Measurements from ENCODE around the gene CTNNA3. TPM values are rescaled to one million over a fixed set of nuclear protein-coding genes. Genes with fewer than 3 reads are reported as not detected.

Gene CTNNA3
- total RNA-seq, 4 donors from 2014 or later: 1.5 to 9.8 (median 4.3) TPM

GRCh38 chr10:67087135-67087425 is 608.9 kb downstream of the CTNNA3 start:
- intact Hi-C loops (cut with DNase I; ENCODE audit: low total_unique reads): no loop called here
- Histone ChIP-seq H3K4me3 (no peak overlapping the region), H3K27me3 (no peaks in the 10 kb centered on the region), H3K36me3 (no peaks in the 10 kb centered on the region), H3K27ac (no peak overlapping the region), H3K4me1 (no peaks in the 10 kb centered on the region), H3K9me3 (no peaks in the 10 kb centered on the region)
- no peak for DNase-seq
- TF ChIP-seq CTCF (IDR thresholded peaks at IDR 0.05): no peak
- no peak for TF ChIP-seq POLR2A (IDR thresholded peaks at IDR 0.05)

GRCh38 chr10:67086327-67087134 is 609.5 kb downstream of the CTNNA3 start:
- no peak for DNase-seq
- Histone ChIP-seq H3K27ac (no peak overlapping the region), H3K4me1 (no peaks in the 10 kb centered on the region), H3K27me3 (no peaks in the 10 kb centered on the region), H3K4me3 (no peak overlapping the region), H3K36me3 (no peaks in the 10 kb centered on the region), H3K9me3 (no peaks in the 10 kb centered on the region)
- intact Hi-C loops (cut with DNase I; ENCODE audit: low total_unique reads): no loop called here
- no peak for TF ChIP-seq CTCF (IDR thresholded peaks at IDR 0.05)
- TF ChIP-seq POLR2A (IDR thresholded peaks at IDR 0.05): no peak

- intact Hi-C loops (cut with DNase I; ENCODE audit: low total_unique reads): no loop called here
- Histone ChIP-seq H3K9me3 (no peaks in the 10 kb centered on the region), H3K27me3 (no peaks in the 10 kb centered on the region), H3K36me3 (no peaks in the 10 kb centered on the region), H3K27ac (no peak overlapping the region), H3K4me1 (no peaks in the 10 kb centered on the region), H3K4me3 (no peak overlapping the region)
- TF ChIP-seq POLR2A (IDR thresholded peaks at IDR 0.05) (no peak), CTCF (IDR thresholded peaks at IDR 0.05) (no peak)
- DNase-seq: no peak
Measured at GRCh38 chr10:67079126-67079525, 616.9 kb downstream of the CTNNA3 start.

- no peaks in the 10 kb centered on the region for H3K36me3 ChIP-seq
- intact Hi-C loops (cut with DNase I; ENCODE audit: low total_unique reads): no loop called here
- no peaks in the 10 kb centered on the region for H3K27me3 ChIP-seq
- no peak for DNase-seq
- H3K4me3 ChIP-seq: no peak overlapping the region
- no peaks in the 10 kb centered on the region for H3K9me3 ChIP-seq
- no peaks in the 10 kb centered on the region for H3K4me1 ChIP-seq
- TF ChIP-seq CTCF (IDR thresholded peaks at IDR 0.05): no peak
- no peak for TF ChIP-seq POLR2A (IDR thresholded peaks at IDR 0.05)
- no peak overlapping the region for H3K27ac ChIP-seq
Measured at GRCh38 chr10:67077376-67077775, 618.6 kb downstream of the CTNNA3 start.

GRCh38 chr10:67076144-67076543 is 619.9 kb downstream of the CTNNA3 start:
- Histone ChIP-seq H3K27ac (no peak overlapping the region), H3K4me1 (no peaks in the 10 kb centered on the region), H3K9me3 (no peaks in the 10 kb centered on the region), H3K27me3 (no peaks in the 10 kb centered on the region), H3K36me3 (no peaks in the 10 kb centered on the region), H3K4me3 (no peak overlapping the region)
- TF ChIP-seq POLR2A (IDR thresholded peaks at IDR 0.05) (no peak), CTCF (IDR thresholded peaks at IDR 0.05) (no peak)
- intact Hi-C loops (cut with DNase I; ENCODE audit: low total_unique reads): no loop called here
- no peak for DNase-seq

Data from uterus (tissue), 4 donors.